GM12873 (cell line): ENCODE data around the gene TTC31.
A peak's percentile ranks its signal among the peaks of the same experiment; 100 is the strongest.

ENCODE experiments used
- CTCF ChIP-seq: IDR thresholded peaks from 2 replicates; pipeline ENCODE4 v1.5.1; 2012; ENCODE audit warnings: low read depth, mild to moderate bottlenecking, moderate library complexity, low read length, control low read depth; ENCODE audit not compliant: insufficient read depth; ENCODE audit errors: missing control alignments

TTC31 gene

GRCh38 chr2:74535440-74535965 is 52.6 kb downstream of the TTC31 start:
- no peak for TF ChIP-seq CTCF

DNA sequence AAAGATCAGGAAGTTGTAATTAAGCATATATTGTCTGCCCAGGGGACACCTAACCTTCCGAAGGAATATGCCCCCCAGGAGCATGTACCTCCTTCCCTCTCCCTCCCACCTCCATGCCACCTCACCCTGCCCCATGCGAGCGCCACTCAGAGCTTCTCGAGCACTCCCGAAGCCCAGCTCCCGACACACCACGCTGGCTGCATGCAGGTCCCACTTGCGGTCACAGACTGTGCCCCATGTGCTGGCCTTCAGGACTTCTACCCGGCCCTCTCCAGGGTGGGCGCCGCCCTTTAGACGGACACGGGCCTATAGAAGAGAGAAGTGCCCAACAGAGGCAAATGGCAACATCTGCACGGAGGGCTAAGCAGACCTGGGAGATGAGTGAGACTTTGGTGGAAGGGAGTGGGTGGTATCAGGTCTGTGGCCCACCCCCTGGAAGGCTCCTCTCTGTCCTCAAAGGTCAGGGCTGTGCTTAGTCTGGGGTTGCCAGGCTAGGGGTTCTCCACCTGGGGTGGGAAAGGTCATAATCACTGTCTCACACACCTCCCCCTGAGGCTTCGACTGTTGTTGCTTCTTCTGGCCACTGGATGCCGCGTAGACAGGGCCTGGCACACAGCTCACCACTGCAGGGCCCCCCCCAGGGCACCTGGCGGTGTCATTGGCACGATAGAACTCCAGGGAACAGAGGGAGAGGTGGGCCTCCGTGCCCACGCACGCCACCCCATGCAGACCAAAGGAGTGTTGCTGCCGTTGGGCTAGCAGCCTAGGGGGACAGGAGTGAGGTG is 53.5 kb downstream of the TTC31 start:
- TF ChIP-seq CTCF, result peak; percentile 6

DNA sequence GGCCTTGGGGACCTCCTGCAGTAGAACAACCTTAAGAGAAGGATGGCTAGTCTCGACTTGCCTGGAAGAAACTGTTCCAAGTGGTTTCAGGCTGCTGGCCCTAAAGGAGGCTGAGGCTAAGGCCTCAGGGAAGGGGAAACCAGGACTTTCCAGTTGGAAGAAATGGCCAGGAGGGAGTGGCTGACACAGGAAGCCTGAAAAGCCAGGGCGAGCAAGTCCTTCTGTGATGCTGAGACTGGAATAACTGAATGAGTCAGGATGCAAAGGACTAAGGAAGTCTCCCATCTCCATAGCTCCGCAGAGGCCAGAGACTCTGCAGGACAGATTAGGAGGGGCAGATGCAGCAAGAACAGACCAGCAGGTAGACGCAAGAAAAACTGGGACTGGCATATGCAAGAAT is 54.3 kb downstream of the TTC31 start:
- no peak for TF ChIP-seq CTCF

DNA sequence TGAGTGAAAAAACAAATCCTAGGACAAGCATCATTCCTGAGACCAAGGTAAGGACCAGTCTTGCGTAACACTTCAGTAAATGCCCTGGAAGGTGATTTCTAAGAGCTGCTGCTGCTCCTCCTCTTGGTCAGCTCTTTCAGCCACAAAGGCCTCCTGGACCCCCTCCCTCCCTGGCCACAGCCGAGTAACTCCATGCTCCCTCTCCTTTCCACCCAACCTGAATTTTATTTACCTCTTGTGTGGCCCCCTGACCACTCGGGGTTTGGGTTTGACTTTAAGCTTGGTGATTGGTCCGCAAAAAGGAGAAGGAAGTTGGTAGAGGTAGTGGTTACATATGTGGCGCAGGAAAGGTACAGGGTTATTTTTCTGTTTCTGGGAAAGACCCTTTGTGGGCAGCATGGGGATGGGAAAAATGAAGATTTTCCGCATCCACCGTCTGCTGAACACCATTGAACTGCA is 56.0 kb downstream of the TTC31 start:
- TF ChIP-seq CTCF, result no peak

- TF ChIP-seq CTCF, result no peak
These were observed 57.4 kb downstream of the TTC31 start for GRCh38 chr2:74540291-74540690.

- no peak for TF ChIP-seq CTCF
These were observed 60.1 kb downstream of the TTC31 start for GRCh38 chr2:74542978-74543377.
